Endothelial cell of umbilical vein (primary cell): ENCODE data around the gene L3MBTL4. TPM values are rescaled to one million over a fixed set of nuclear protein-coding genes. Genes with fewer than 3 reads are reported as not detected.

ENCODE experiments used
- BruUV-seq: library from RNA; stranded (reverse); fragments of 400-500 nt; replicated peaks from 2 replicates; lab custom pipeline; 2021; lab: Mats Ljungman, UMichigan
- CTCF ChIA-PET: fragments of 300-600, 350-600 bp; sonication (Branson Sonifier 250); formaldehyde crosslinking; loops from one replicate; lab custom pipeline; 2021; ENCODE audit warnings: antibody characterized with exemption, inconsistent platforms; lab: Charles Lee
- POLR2A ChIA-PET: fragments of 300-600, 350-600 bp; sonication (Branson Sonifier 250); formaldehyde crosslinking; loops from one replicate; lab custom pipeline; 2021; ENCODE audit warnings: antibody characterized with exemption, inconsistent platforms; lab: Charles Lee
- DNase-seq: peaks from one replicate; pipeline ENCODE4 v3.0.0-alpha.2; 2011; ENCODE audit warnings: low read depth, low spot score
- FAIRE-seq: peaks from 2 replicates; lab custom pipeline; 2011; peaks lifted over from hg19 to GRCh38; lab: Jason Lieb, UNC
- H2AFZ ChIP-seq: 2 replicates; pipeline ENCODE4 v1.6.0; 2012; ENCODE audit warnings: low read depth, low read length, control low read depth, inconsistent platforms
- H3K27ac ChIP-seq: 2 replicates; pipeline ENCODE4 v1.5.1; 2011; ENCODE audit warnings: low read depth, mild to moderate bottlenecking, control low read depth, low read length, moderate library complexity; ENCODE audit not compliant: insufficient read depth
- H3K27me3 ChIP-seq, 2 experiments: 2 replicates each; pipeline versions ENCODE4 v1.6.0 to v1.6.1; 2011; ENCODE audit warnings: low read length in 2 of 2, mixed read lengths in 1 of 2; ENCODE audit not compliant: control insufficient read depth in 2 of 2, insufficient read depth in 2 of 2
- H3K36me3 ChIP-seq, 2 experiments: 2 replicates in 1 of 2; 3 replicates in 1 of 2; pipeline ENCODE4 v1.5.1; 2011; ENCODE audit warnings: low read length in 2 of 2, mild to moderate bottlenecking in 1 of 2, moderate library complexity in 1 of 2; ENCODE audit not compliant: control insufficient read depth in 2 of 2, insufficient read depth in 2 of 2; ENCODE audit errors: extremely low read depth in 1 of 2
- H3K4me1 ChIP-seq: 3 replicates; pipeline ENCODE4 v1.5.1; 2011; ENCODE audit warnings: mild to moderate bottlenecking, low read length; ENCODE audit not compliant: control insufficient read depth, insufficient read depth; ENCODE audit errors: extremely low read depth
- H3K4me2 ChIP-seq: 2 replicates; pipeline ENCODE4 v1.6.1; 2011; ENCODE audit warnings: low read length, control low read depth, mixed read lengths; ENCODE audit not compliant: insufficient read depth
- H3K4me3 ChIP-seq, 3 experiments: fragments of 200-600 bp in 1 of 3; sonication (generic), shearing (Covaris generic) in 1 of 3; replicated peaks in 1 of 3; 2 replicates each; pipeline ENCODE4 v1.5.1; 2011 to 2016; ENCODE audit warnings: control low read depth in 3 of 3, low read length in 3 of 3, mild to moderate bottlenecking in 2 of 3, inconsistent platforms in 1 of 3, low read depth in 1 of 3, moderate library complexity in 1 of 3; ENCODE audit not compliant: insufficient read depth in 1 of 3
- H3K79me2 ChIP-seq: 2 replicates; pipeline ENCODE4 v1.6.0; 2012; ENCODE audit warnings: low read length, inconsistent platforms; ENCODE audit not compliant: control insufficient read depth, insufficient read depth
- H3K9ac ChIP-seq: replicated peaks from 2 replicates; pipeline ENCODE3; 2011; ENCODE audit warnings: low read length, control low read depth; ENCODE audit not compliant: insufficient read depth; ENCODE audit errors: extremely low read depth
- H3K9me1 ChIP-seq: replicated peaks from 3 replicates; pipeline ENCODE4 v1.6.0; 2011; ENCODE audit warnings: mild to moderate bottlenecking, low read length; ENCODE audit not compliant: control insufficient read depth, insufficient read depth; ENCODE audit errors: extremely low read depth
- H3K9me3 ChIP-seq: replicated peaks from 2 replicates; pipeline ENCODE4 v1.5.1; 2012; ENCODE audit warnings: low read length, inconsistent platforms; ENCODE audit not compliant: control insufficient read depth, insufficient read depth
- H4K20me1 ChIP-seq: replicated peaks from 2 replicates; pipeline ENCODE3; 2011; ENCODE audit warnings: mild to moderate bottlenecking, low read length; ENCODE audit not compliant: control insufficient read depth, insufficient read depth; ENCODE audit errors: extremely low read depth
- EZH2 ChIP-seq: IDR thresholded peaks from 2 replicates; pipeline ENCODE4 v1.6.1; 2012; ENCODE audit warnings: borderline replicate concordance, low read depth, mild to moderate bottlenecking, moderate library complexity, low read length, inconsistent platforms; ENCODE audit not compliant: severe bottlenecking
- FOS ChIP-seq: IDR thresholded peaks from 2 replicates; pipeline ENCODE4 v1.6.1; 2011; ENCODE audit warnings: mild to moderate bottlenecking, low read length, moderate library complexity, borderline replicate concordance; ENCODE audit not compliant: insufficient read depth
- GATA2 ChIP-seq: IDR thresholded peaks from 2 replicates; pipeline ENCODE4 v1.7.0; 2011; ENCODE audit warnings: low read depth, mild to moderate bottlenecking, moderate library complexity, mixed read lengths, low read length; ENCODE audit not compliant: insufficient read length, insufficient read depth
- JUN ChIP-seq: IDR thresholded peaks from 2 replicates; pipeline ENCODE4 v1.6.1; 2011; ENCODE audit warnings: borderline replicate concordance, low read depth; ENCODE audit not compliant: insufficient read length, insufficient read depth
- MYC ChIP-seq: IDR thresholded peaks from one replicate; pipeline ENCODE4 v1.6.1; 2011; ENCODE audit warnings: mild to moderate bottlenecking, low read depth, low read length
- POLR2A ChIP-seq: IDR thresholded peaks from 2 replicates; pipeline ENCODE4 v1.6.1; 2012; ENCODE audit warnings: low read depth, mild to moderate bottlenecking, control low read depth, low read length
- POLR2AphosphoS5 ChIP-seq: IDR thresholded peaks from 2 replicates; pipeline ENCODE4 v1.6.1; 2012; ENCODE audit warnings: low read depth, mild to moderate bottlenecking, control low read depth, low read length, moderate library complexity; ENCODE audit not compliant: insufficient read depth
- dilution Hi-C: fragments of 300-500 bp; cut with MboI; formaldehyde crosslinking; loops from one replicate; pipeline ENCODE4 v1.15.0; 2019; ENCODE audit warnings: low sequenced_read_pairs; ENCODE audit not compliant: extremely low pct_ligation_motif_present
- intact Hi-C: fragments of 100-400 bp; cut with micrococcal nuclease; formaldehyde crosslinking; loops from one replicate; pipeline ENCODE4 v1.10.0; 2022
- polyA plus RNA-seq, 4 experiments: library from polyadenylated mRNA; depleted of rRNA in 3 of 4; stranded (reverse) in 3 of 4; unstranded in 1 of 4; fragments of >200 nt; gene quantifications; 2 replicates each; pipeline versions ENCODE4 v1.2.1 to v1.2.3, GENCODE V29; 2011 to 2012; ENCODE audit warnings: missing spikeins in 1 of 4
- total RNA-seq: library from RNA; stranded (reverse); gene quantifications from 2 replicates; pipeline ENCODE4 v1.2.3, GENCODE V29; 2021
- TF ChIP-seq, protein P1 (sequence below): IDR thresholded peaks from 2 replicates; pipeline ENCODE4 v1.6.1; 2011; ENCODE audit not compliant: insufficient read depth, insufficient read length
- TF ChIP-seq, protein P2 (sequence below), 2 donors: IDR thresholded peaks; 1 replicate in 1 of 2; 2 replicates in 1 of 2; pipeline ENCODE4 v1.5.1; 2011; ENCODE audit warnings: low read length in 2 of 2, mild to moderate bottlenecking in 2 of 2, moderate library complexity in 2 of 2, control low read depth in 1 of 2, inconsistent platforms in 1 of 2, low read depth in 1 of 2; ENCODE audit not compliant: insufficient read depth in 1 of 2; ENCODE audit errors: extremely low read depth in 1 of 2

Gene L3MBTL4
- total and polyA plus RNA-seq, 2 donors (not counting 3 experiments of a cell fraction or from before 2014, with no cell fraction given) = 0.80 TPM; not detected in 1

DNA sequence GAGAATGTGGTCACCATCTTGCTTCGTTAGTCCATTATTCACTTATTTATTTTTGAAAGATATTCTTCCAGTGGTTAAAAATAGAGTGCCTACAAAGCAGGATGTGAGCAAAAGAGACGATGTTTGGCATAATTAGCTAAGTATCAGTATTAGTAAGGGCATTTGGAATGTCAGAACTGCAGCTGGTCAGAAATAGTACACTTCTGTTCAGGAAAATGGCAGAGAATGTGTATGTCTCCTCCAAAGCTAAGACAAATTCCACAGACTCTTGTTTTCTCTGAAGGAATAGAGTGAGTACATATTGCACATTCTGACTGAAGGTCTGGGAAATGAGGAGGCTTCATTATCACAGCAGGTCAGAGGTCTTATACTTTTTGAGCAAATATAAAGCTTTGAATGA, 209.0 kb downstream of the L3MBTL4 start:
- no peaks in the 10 kb centered on the region for H3K36me3 ChIP-seq
- POLR2A ChIA-PET = no interaction called here
- H2AFZ ChIP-seq = no peak overlapping the region
- intact Hi-C loops = no loop called here
- H3K27me3 ChIP-seq = no peaks in the 10 kb centered on the region
- H3K4me1 ChIP-seq = no peaks in the 10 kb centered on the region
- FAIRE-seq = no peak
- H3K9me1 ChIP-seq = no peaks in the 10 kb centered on the region
- H3K9ac ChIP-seq = no peak overlapping the region
- H3K4me3 ChIP-seq = no peak overlapping the region
- H3K79me2 ChIP-seq = no peaks in the 10 kb centered on the region
- DNase-seq = no peak
- no TSS peak for BruUV-seq
- H3K4me2 ChIP-seq = no peak overlapping the region
- dilution Hi-C loops = no loop called here
- CTCF ChIA-PET = interaction anchor here (2.9 kb wide), 1 partner anchor 13 kb away, joined by 14 read pairs; no protein-coding TSS in a partner anchor
- H3K27ac ChIP-seq = no peak overlapping the region
- no peak for TF ChIP-seq GATA2
- no peak for TF ChIP-seq POLR2A
- TF ChIP-seq POLR2AphosphoS5 = no peak
- no peaks in the 10 kb centered on the region for H4K20me1 ChIP-seq
- no peaks in the 10 kb centered on the region for H3K9me3 ChIP-seq

DNA sequence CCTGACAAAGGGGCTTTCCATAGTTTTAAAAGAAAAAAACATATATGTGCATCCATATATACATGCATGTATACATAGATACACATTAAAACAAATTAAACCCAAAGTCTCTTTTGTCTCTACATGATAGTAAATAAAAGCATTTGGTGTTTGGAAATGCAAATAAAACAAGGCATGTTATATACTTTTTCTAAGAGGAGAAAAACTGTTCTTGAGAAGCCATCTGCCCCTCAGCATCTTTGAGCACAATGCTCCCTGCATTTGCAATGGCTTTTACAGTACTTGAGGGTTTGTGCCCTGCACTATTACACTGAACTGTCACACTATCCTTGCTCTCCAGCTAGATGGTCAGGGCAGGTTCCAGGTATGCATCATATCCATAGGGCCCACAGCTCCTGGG, 210.2 kb downstream of the L3MBTL4 start:
- ChIA-PET POLR2A (no interaction called here), CTCF (no interaction called here)
- dilution Hi-C loops = no loop called here
- H2AFZ ChIP-seq = no peak overlapping the region
- no peak overlapping the region for H3K27ac ChIP-seq
- H3K79me2 ChIP-seq = no peaks in the 10 kb centered on the region
- no peaks in the 10 kb centered on the region for H3K4me1 ChIP-seq
- FAIRE-seq (no peak), DNase-seq (no peak)
- no peaks in the 10 kb centered on the region for H4K20me1 ChIP-seq
- no peak overlapping the region for H3K9ac ChIP-seq
- no peak overlapping the region for H3K4me2 ChIP-seq
- no peaks in the 10 kb centered on the region for H3K36me3 ChIP-seq
- BruUV-seq = no TSS peak
- H3K9me1 ChIP-seq = no peaks in the 10 kb centered on the region
- intact Hi-C loops = no loop called here
- TF ChIP-seq, protein P1, sequence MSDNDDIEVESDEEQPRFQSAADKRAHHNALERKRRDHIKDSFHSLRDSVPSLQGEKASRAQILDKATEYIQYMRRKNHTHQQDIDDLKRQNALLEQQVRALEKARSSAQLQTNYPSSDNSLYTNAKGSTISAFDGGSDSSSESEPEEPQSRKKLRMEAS = no peak
- TF ChIP-seq, protein P2, sequence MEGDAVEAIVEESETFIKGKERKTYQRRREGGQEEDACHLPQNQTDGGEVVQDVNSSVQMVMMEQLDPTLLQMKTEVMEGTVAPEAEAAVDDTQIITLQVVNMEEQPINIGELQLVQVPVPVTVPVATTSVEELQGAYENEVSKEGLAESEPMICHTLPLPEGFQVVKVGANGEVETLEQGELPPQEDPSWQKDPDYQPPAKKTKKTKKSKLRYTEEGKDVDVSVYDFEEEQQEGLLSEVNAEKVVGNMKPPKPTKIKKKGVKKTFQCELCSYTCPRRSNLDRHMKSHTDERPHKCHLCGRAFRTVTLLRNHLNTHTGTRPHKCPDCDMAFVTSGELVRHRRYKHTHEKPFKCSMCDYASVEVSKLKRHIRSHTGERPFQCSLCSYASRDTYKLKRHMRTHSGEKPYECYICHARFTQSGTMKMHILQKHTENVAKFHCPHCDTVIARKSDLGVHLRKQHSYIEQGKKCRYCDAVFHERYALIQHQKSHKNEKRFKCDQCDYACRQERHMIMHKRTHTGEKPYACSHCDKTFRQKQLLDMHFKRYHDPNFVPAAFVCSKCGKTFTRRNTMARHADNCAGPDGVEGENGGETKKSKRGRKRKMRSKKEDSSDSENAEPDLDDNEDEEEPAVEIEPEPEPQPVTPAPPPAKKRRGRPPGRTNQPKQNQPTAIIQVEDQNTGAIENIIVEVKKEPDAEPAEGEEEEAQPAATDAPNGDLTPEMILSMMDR (IDR thresholded peaks at IDR 0.05; ENCODE audit: extremely low read depth in 1 of 2, insufficient read depth in 1 of 2, low read depth in 1 of 2, low read length in 2 of 2) = no peak
- TF ChIP-seq FOS = no peak
- no peak for TF ChIP-seq JUN
- no peak for TF ChIP-seq POLR2A
- TF ChIP-seq MYC = no peak
- TF ChIP-seq POLR2AphosphoS5 = no peak
- no peak for TF ChIP-seq GATA2
- no peak for TF ChIP-seq EZH2
- no peaks in the 10 kb centered on the region for H3K9me3 ChIP-seq
- H3K4me3 ChIP-seq = no peak overlapping the region
- no peaks in the 10 kb centered on the region for H3K27me3 ChIP-seq
